Stimulated activated naive CD4-positive, alpha-beta T cell (primary cell): ENCODE measurements around the gene KRT6C.
A peak's percentile ranks its signal among the peaks of the same experiment; 100 is the strongest.
"Not testable (repeated sequence)": the region's sequence is repeated elsewhere in the genome, so short reads cannot be mapped to it uniquely, and the experiment has no call there.

Experiments
- DNase-seq, 6 experiments: peaks; one replicate each; lab custom pipeline; 2025; lab: John Stamatoyannopoulos, UW

KRT6C gene

GRCh38 chr12:52473768-52474167, at the start of gene KRT6C:
KRT6C (minus strand) TSS chr12:52473805; CDS start chr12:52473737, 68 bp downstream.
- no peak for DNase-seq

- DNase-seq: no peak
Observed at GRCh38 chr12:52522346-52523011, 48.9 kb upstream of the KRT6C start.

GRCh38 chr12:52521568-52522266, 48.1 kb upstream of the KRT6C start:
- DNase-seq: no peak

- DNase-seq: no peak
Observed at GRCh38 chr12:52521175-52521567, 47.6 kb upstream of the KRT6C start.

GRCh38 chr12:52519826-52520662, 46.4 kb upstream of the KRT6C start, which contains the start of gene KRT5:
KRT5 (minus strand) TSS chr12:52520394; CDS start chr12:52520296, 98 bp downstream.
- no peak for DNase-seq

- DNase-seq: no peak
Observed at GRCh38 chr12:52519387-52519703, 45.7 kb upstream of the KRT6C start.

GRCh38 chr12:52518574-52519386, 45.2 kb upstream of the KRT6C start:
- no peak for DNase-seq

- DNase-seq: no peak
Observed at GRCh38 chr12:52517888-52518287, 44.3 kb upstream of the KRT6C start.

GRCh38 chr12:52517005-52517835, 43.6 kb upstream of the KRT6C start:
- DNase-seq: no peak

- DNase-seq: no peak
Observed at GRCh38 chr12:52515927-52516831, 42.6 kb upstream of the KRT6C start.

GRCh38 chr12:52515319-52515646, 41.7 kb upstream of the KRT6C start:
- DNase-seq: no peak

GRCh38 chr12:52514471-52515318, 41.1 kb upstream of the KRT6C start:
- DNase-seq: no peak

GRCh38 chr12:52513736-52514135, 40.1 kb upstream of the KRT6C start:
- DNase-seq: no peak

- DNase-seq: no peak
Observed at GRCh38 chr12:52508211-52508610, 34.6 kb upstream of the KRT6C start.

GRCh38 chr12:52506858-52507715, 33.5 kb upstream of the KRT6C start:
- peak in 1 of 6 experiments; percentile 9 for DNase-seq

GRCh38 chr12:52502877-52503276, 29.3 kb upstream of the KRT6C start:
- no peak for DNase-seq

- DNase-seq: no peak
Observed at GRCh38 chr12:52501490-52501889, 27.9 kb upstream of the KRT6C start.

GRCh38 chr12:52500574-52500973, 27.0 kb upstream of the KRT6C start:
- not testable (repeated sequence) for DNase-seq
